HG02623 (cell line): ENCODE results near the gene HAT1.

Experiments
- ATAC-seq: cut with Tn5 transposase; IDR thresholded peaks from one replicate; pipeline ENCODE4 v1.9.1; 2021; ENCODE audit warnings: moderate library complexity; ENCODE audit not compliant: unreplicated experiment

Gene HAT1

GRCh38 chr2:172031536-172031935 is 109.3 kb downstream of the HAT1 start:
- ATAC-seq, result no peak
